ENCODE measurements around the gene PSMA3. TPM values are rescaled to one million over a fixed set of nuclear protein-coding genes. Genes with fewer than 3 reads are reported as not detected.
"Not testable (repeated sequence)": the region's sequence is repeated elsewhere in the genome, so short reads cannot be mapped to it uniquely, and the experiment has no call there.

PSMA3 gene
- total RNA-seq, 1 donor: 76.7 TPM

- H3K9me3 ChIP-seq (ENCODE audit: low read depth, low read length): no peaks in the 10 kb centered on the region
- H2AFZ ChIP-seq (ENCODE audit: low read length): no peak overlapping the region
- TF ChIP-seq CTCF (IDR thresholded peaks at IDR 0.05; ENCODE audit: extremely low read depth, low read depth, low read length): no peak
- no peak overlapping the region for H3K4me3 ChIP-seq (ENCODE audit: insufficient read depth, low read length)
- H3K27ac ChIP-seq (ENCODE audit: low read depth, low read length): no peak overlapping the region
- H3K4me1 ChIP-seq (ENCODE audit: insufficient read depth, low read length): peaks cover 23% of the 10 kb centered on the region
- H3K79me2 ChIP-seq (ENCODE audit: insufficient read depth, low read length): peaks cover 92% of the 10 kb centered on the region
- no peak for DNase-seq (ENCODE audit: insufficient read length, low spot score, missing footprints)
- H4K20me1 ChIP-seq (ENCODE audit: insufficient read depth, low read length): peaks cover 19% of the 10 kb centered on the region
- H3K36me3 ChIP-seq (ENCODE audit: insufficient read depth, low read length): peaks cover 40% of the 10 kb centered on the region
- no peaks in the 10 kb centered on the region for H3K27me3 ChIP-seq (ENCODE audit: insufficient read depth, low read length)
- no peak overlapping the region for H3K4me2 ChIP-seq (ENCODE audit: insufficient read depth, low read length)
These were observed 5.0 kb downstream of the PSMA3 start for GRCh38 chr14:58249611-58250010.

- Histone ChIP-seq H4K20me1 (ENCODE audit: insufficient read depth, low read length) (no peaks in the 10 kb centered on the region), H3K4me3 (ENCODE audit: insufficient read depth, low read length) (no peak overlapping the region), H3K79me2 (ENCODE audit: insufficient read depth, low read length) (peaks cover 38% of the 10 kb centered on the region), H3K27me3 (ENCODE audit: insufficient read depth, low read length) (no peaks in the 10 kb centered on the region), H2AFZ (ENCODE audit: low read length) (no peak overlapping the region), H3K27ac (ENCODE audit: low read depth, low read length) (no peak overlapping the region), H3K4me2 (ENCODE audit: insufficient read depth, low read length) (no peak overlapping the region), H3K9me3 (ENCODE audit: low read depth, low read length) (no peaks in the 10 kb centered on the region), H3K4me1 (ENCODE audit: insufficient read depth, low read length) (no peaks in the 10 kb centered on the region), H3K36me3 (ENCODE audit: insufficient read depth, low read length) (peaks cover 60% of the 10 kb centered on the region)
- no peak for DNase-seq (ENCODE audit: insufficient read length, low spot score, missing footprints)
- TF ChIP-seq CTCF (IDR thresholded peaks at IDR 0.05; ENCODE audit: extremely low read depth, low read depth, low read length): no peak
These were observed 13.5 kb downstream of the PSMA3 start for GRCh38 chr14:58258156-58258555.

- not testable (repeated sequence) for H3K9me3 ChIP-seq (ENCODE audit: low read depth, low read length); H2AFZ ChIP-seq (ENCODE audit: low read length); H4K20me1 ChIP-seq (ENCODE audit: insufficient read depth, low read length); H3K4me2 ChIP-seq (ENCODE audit: insufficient read depth, low read length); DNase-seq (ENCODE audit: insufficient read length, low spot score, missing footprints); H3K4me1 ChIP-seq (ENCODE audit: insufficient read depth, low read length); H3K4me3 ChIP-seq (ENCODE audit: insufficient read depth, low read length); H3K27me3 ChIP-seq (ENCODE audit: insufficient read depth, low read length); H3K27ac ChIP-seq (ENCODE audit: low read depth, low read length)
- Histone ChIP-seq H3K36me3 (ENCODE audit: insufficient read depth, low read length) (peaks cover 78% of the 10 kb centered on the region), H3K79me2 (ENCODE audit: insufficient read depth, low read length) (peaks cover 32% of the 10 kb centered on the region)
These were observed 17.4 kb downstream of the PSMA3 start for GRCh38 chr14:58262005-58262404.

- H3K27ac ChIP-seq (ENCODE audit: low read depth, low read length): no peak overlapping the region
- no peaks in the 10 kb centered on the region for H3K9me3 ChIP-seq (ENCODE audit: low read depth, low read length)
- no peaks in the 10 kb centered on the region for H4K20me1 ChIP-seq (ENCODE audit: insufficient read depth, low read length)
- DNase-seq (ENCODE audit: insufficient read length, low spot score, missing footprints): no peak
- H3K36me3 ChIP-seq (ENCODE audit: insufficient read depth, low read length): peaks cover 86% of the 10 kb centered on the region
- peaks cover 41% of the 10 kb centered on the region for H3K79me2 ChIP-seq (ENCODE audit: insufficient read depth, low read length)
- H3K27me3 ChIP-seq (ENCODE audit: insufficient read depth, low read length): no peaks in the 10 kb centered on the region
- TF ChIP-seq CTCF (IDR thresholded peaks at IDR 0.05; ENCODE audit: extremely low read depth, low read depth, low read length): no peak
- H2AFZ ChIP-seq (ENCODE audit: low read length): no peak overlapping the region
- H3K4me3 ChIP-seq (ENCODE audit: insufficient read depth, low read length): no peak overlapping the region
- H3K4me1 ChIP-seq (ENCODE audit: insufficient read depth, low read length): no peaks in the 10 kb centered on the region
- H3K4me2 ChIP-seq (ENCODE audit: insufficient read depth, low read length): no peak overlapping the region
These were observed 20.8 kb downstream of the PSMA3 start for GRCh38 chr14:58265401-58265800.

All from osteoblast (primary cell).